ENCODE data around the gene SDC4.

Gene SDC4, protein sequence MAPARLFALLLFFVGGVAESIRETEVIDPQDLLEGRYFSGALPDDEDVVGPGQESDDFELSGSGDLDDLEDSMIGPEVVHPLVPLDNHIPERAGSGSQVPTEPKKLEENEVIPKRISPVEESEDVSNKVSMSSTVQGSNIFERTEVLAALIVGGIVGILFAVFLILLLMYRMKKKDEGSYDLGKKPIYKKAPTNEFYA

DNA sequence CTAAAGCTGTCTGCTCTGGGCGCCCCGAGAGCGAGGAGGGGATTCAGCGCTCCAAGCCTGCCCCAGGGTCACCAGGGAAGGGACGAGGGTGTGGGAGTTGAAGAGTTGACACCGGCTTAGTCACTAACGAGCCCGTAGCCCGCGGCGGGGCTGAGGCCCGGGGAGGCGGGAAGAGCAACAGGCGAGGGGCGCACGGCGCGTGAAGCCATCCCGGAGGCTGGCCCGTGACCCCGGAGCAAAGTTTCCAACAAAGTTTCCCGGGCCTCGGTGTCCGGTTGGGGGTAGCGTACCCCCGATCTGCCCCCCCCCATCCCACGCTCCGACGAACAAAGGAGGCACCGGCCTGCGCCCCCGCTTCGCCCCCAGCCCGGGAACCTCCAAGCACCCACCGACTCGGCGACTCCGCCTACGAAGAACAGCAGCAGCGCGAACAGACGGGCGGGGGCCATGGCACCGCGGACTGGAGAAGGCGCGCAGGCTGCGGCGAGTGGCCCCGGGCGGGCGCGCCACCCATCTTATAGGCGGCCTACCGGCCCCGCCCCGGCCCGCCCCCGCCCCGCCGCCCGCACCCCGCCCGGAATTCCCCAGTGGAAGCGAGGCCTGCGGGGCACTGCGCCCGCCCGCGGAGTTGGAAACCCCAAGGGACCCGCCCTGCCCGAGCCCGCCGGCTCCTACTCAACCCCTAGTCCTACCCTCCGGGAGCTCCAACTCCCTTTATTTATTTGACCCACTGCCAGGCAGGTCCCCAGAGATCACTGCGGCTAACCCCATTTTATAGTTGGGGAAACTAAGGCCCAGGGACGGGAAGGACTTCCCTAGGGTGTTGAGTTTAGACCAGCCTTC, at the start of gene SDC4:
Gene SDC4 (minus strand): TSS at position 489 of the 843 bp plus-strand sequence. CDS start 40 bp downstream, at position 449.
- H3K27ac ChIP-seq: peak within 1 kb of the TSS; percentile 97
- DNase-seq (ENCODE audit: low read depth, low spot score): no peak

DNA sequence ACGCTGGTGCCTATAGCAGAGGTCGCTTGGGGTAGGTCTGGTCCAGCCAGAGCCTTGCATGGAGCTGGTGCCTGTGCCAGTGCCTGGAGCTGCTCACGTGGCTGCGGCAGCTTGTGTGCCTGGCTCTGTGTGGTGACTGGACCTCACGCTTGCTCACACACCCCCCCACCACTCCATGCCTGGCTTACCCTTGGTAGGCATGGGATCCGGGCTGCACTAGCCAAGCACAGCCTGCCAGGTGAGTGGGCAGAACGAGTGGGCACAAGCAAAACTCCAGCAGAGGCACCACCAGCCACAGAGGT, 46.8 kb upstream of the SDC4 start:
- no peak for DNase-seq (ENCODE audit: low read depth, low spot score)
- H3K27ac ChIP-seq: no peak overlapping the region

DNA sequence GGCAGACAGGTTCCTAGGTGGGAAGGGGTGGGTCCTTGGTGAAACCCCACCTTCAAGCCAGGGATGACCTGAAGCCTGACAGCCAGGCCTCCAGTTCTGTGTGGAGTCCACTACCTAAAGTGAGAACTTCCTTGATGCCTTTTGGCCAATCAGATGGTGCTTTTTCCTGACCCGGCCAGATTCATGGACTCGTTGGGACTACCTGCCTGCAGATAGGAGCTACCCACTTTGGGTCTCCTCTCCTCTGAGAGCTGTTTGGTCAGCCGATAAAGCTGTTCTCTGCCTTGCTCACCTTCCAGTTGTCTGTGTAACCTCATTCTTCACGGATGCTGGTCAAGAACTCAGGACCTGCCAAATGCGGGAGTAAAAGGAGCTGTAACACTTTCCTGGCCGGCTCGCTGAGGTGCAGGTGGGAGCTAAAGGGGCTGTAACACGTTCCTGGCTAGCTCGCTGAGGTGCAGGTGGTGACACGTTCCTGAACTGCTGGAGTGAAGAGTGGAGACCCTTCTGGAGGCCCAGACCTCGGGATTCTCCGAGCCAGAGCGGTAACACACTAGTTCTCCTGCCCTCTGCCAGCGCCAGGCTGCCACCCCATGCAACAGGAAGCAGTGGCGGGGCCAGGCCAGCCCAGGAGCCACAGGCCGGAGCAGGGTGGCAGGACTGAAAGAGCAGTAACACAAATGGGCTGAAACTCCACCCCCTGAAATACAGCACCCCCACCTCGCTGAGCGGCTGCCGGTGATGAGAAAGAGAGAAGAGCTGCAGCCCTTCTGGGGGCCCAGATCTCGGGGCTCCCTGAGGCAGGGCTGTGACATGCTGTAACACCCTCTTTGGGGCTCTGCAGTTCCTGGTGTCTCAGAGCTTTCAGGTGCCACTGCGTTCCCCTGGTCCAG, 46.2 kb upstream of the SDC4 start:
- DNase-seq (ENCODE audit: low read depth, low spot score): no peak
- H3K27ac ChIP-seq: no peak overlapping the region

DNA sequence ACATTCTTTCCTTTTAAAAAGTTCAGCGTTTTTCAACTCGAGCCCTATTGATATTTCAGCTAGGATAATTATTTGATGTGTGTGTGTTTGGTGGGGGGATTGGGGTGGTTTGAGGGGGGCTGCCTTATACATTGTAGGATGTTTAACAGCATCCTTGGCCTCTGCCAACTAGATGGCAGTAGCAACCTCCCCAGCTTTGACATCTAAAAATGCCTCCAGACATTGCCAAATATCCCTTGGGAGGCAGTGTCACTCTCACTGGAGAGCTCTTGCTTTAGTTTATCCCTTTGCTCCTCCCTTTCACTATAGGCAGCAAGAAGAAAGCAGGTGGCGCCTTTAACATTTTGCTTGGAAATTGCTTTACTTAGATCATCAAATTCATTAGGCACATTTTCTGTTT, 44.5 kb upstream of the SDC4 start:
- DNase-seq (ENCODE audit: low read depth, low spot score): no peak

DNA sequence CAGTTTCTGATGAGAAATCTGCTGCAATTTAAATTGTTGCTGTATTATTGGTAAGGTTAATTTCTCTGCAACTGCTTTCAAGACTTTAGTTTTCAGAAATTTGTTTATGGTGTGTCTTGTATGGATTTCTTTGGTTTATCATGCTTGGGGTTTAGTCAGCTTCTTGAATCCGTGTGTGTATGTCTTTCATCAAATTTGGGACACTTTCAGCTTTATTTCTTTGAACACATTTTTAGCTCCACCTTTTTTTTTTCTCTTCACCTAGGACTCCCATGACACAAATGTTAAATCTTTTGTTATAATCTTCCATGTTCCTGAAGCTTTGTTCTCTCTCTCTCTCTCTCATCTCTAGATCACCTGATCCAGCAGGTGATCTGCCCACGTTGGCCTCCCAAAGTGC, 43.3 kb upstream of the SDC4 start:
- DNase-seq (ENCODE audit: low read depth, low spot score): no peak
- H3K27ac ChIP-seq: no peak overlapping the region

More for the DNA sequence above, 44.5 kb upstream of the SDC4 start:
- no peak overlapping the region for H3K27ac ChIP-seq

DNA sequence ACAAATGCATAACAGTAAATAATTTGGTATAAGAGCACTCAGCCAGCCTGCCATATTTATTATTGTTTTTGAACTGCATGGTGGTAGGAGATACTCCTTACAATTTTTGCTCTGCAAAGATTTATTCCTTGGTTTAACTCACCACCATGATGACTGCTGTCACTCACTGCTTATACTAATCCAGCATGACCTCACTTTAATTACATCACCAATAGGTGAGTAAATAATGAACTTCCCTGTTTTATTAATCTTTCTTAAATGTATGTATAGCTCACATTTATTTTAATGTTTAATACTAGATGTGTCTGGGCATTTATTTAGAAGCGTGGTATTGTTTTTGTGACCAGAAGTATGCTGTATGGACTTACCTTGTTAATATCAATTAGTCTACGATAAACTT, 42.7 kb upstream of the SDC4 start:
- no peak overlapping the region for H3K27ac ChIP-seq
- no peak for DNase-seq (ENCODE audit: low read depth, low spot score)

DNA sequence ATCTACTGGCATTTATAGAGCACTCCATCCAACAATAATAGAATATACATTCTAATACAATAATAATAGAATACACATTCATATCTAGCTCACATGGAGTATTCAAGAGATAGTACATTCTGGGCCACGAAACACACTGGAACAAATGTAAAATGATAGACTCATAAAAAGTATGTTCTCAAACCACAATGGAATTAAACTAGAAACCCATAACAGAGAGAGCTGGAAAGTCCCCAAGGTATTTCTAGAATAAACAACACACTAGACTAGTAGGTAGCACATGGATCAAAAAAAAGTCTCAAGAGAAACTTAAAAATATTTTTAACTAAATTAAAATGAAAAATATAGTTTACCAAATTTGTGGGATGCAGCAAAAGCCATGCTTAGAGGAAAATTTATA, 39.0 kb upstream of the SDC4 start:
- no peak overlapping the region for H3K27ac ChIP-seq
- no peak for DNase-seq (ENCODE audit: low read depth, low spot score)

DNA sequence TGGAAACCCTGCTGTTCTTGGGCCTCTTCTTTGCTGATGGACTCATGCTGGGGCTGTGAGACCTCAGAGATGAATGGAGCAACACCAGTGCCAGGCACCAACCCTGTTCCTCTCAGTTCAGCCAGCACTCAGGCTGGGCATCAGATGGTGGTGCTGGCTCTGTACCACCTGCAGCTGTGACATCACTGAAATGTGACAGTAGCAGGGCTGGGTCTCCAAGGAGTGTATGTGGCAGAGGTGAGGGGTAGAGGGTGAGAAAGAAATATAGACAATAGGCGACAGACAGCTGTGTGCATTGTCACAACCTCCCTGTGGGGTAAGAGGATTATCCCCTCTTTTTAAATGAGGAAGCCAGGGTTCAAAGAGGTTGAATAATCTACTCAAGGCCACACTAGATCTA, 30.0 kb upstream of the SDC4 start, which contains the start of gene TP53TG5:
Gene TP53TG5 (minus strand): TSS at position 135 of the 400 bp plus-strand sequence. CDS start 89 bp downstream, at position 46.
- H3K27ac ChIP-seq: no peak within 1 kb of the TSS
- no peak for DNase-seq (ENCODE audit: low read depth, low spot score)

DNA sequence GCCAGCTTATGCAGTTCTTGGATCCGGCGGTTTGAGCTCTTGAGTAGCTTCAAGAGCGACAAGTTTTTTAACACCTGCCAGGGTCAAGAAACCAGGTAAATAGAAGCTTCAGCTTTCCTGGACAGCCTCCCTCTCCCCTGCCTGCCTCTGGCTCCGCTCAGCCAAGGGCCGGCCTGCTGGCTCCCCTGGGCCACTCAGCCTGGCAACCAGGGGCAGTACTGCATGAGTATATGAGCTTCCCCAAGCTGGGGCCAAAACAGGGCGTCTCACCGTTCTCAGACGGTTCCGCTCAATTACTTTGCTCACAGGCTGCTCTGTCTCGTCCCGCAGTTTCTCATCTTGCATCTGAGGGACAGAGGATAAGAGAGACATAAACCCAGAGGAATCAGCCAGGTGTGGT, 29.0 kb upstream of the SDC4 start:
- DNase-seq (ENCODE audit: low read depth, low spot score): no peak
- H3K27ac ChIP-seq: no peak overlapping the region

DNA sequence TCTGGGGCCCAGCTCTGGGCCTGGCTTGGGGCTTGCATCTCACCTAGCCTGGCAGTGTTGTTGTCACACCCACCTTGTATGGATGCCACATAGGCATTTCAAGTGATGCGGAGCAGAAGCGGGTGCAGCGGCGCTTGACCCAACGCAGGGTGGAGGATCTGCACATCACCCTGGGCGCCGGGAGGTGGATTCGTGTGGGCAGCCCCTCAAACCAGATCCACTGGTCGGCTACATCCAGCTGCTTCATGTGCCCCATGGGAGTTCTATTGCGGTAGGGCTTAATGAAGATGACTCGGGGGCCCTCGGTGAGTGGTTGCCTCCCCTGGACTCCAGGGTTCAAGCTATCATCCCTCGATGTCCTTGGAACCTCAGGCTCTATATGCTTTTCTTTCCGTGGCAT, 26.7 kb upstream of the SDC4 start:
- no peak for DNase-seq (ENCODE audit: low read depth, low spot score)

DNA sequence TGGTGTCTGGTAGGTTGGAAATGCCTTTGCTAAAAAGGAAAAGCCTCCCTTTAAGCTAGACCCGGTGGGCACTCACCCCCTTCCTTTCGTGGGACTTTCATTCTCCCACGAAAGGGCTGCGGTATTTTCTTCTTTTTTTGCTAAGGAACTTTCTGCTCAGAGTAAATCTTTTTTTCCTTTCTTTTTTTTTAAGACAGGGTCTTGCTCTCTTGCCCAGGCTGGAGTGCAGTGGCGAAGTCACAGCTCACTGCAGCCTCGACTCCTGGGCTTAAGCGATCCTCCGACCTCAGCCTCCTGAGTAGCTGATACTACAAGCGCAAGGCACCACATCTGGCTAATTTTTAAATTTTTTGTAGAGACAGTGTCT, 25.9 kb upstream of the SDC4 start:
- no peak for DNase-seq (ENCODE audit: low read depth, low spot score)
- H3K27ac ChIP-seq: no peak overlapping the region

More for the DNA sequence above, 26.7 kb upstream of the SDC4 start:
- H3K27ac ChIP-seq: no peak overlapping the region

DNA sequence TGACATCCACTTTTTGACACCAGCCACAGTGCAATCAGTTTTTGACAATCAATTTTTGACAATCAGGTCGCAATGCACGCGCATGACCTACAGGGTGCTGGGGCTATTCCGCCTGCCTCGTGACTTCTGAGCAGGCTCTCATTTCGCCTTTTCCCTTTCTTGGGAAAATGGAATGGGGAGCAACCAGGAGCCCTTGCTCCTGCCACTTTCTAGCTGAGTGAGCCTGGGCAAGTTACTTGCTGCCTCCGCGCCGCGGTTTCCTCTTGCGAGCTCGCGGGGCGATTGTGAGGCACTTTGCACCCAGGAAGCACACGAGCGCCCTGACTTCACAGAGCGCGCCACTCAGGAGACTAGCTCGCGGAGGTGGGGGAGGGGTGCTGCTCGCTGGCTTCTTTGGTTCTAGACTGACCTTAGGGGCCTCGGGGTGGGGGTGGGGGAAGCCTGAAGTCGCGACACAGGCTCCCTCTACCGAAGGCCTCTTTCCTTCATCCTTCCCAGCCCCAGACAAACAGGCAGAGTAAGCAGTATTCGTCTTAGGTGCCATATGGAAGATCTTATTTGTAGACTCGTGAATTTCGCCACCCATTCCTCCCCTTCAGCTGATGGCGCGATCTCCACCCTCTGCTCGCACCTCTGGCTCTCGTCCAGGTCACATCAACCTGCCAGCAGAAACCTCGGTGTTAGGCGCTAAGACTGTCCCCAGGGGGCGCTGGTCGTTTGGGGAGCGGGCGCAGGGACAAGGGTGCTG, 25.3 kb upstream of the SDC4 start:
- H3K27ac ChIP-seq: no peak overlapping the region
- DNase-seq (ENCODE audit: low read depth, low spot score): peak; percentile 22

DNA sequence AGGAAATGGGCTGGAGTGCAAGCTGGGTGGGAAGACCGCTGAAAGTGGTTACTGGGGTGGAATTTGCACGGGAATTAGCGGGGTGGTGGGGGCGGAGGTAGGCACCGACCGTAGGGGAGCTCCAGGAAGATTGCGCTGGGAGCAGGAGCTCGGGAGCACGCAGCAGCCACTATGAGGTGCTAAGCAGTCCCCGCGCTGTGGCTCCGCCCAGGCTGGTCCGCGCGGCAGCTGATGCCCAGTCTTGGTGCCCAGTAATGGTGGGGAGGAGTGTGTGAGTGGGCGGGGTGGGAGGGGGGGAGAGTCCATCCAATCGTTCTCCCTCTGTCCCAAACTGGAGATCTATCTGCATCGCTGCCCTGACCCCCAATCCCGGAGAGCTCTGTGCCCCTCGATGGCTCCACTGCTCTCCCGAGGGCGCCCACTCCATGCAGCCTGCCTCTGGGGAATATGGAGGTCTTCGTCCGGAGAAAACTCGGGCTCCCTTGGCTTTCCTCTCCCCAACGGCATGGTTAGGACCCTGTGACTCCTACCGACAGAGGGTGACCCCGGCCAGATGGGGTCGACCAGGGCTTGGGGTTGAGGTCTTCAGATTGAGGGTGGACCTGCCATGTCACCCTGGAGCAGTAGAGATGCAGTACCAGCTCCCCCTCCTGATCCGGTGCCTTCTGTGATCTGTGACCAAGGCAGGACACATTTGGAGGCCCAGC, 24.6 kb upstream of the SDC4 start:
- no peak overlapping the region for H3K27ac ChIP-seq
- DNase-seq (ENCODE audit: low read depth, low spot score): no peak

DNA sequence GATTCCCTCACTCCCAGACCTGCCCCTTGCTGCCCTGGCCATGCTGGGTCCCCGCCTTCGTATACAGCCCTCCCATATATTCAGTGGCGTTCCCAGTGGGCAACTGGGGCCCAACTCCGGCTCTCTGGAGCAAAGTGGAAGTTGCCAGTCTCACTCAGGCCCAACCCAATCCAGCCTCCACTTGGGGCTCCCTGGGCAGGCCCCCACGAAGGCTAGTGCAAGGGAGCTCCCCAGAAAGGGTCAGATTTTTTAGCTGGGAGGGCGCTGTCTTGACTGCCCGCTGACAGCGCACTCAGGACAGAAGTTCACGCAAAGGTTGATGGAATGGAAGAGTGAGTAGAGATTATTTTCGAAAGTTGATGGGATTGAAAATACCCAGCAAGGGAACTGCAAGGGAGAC, 24.0 kb upstream of the SDC4 start:
- no peak for DNase-seq (ENCODE audit: low read depth, low spot score)
- no peak overlapping the region for H3K27ac ChIP-seq

DNA sequence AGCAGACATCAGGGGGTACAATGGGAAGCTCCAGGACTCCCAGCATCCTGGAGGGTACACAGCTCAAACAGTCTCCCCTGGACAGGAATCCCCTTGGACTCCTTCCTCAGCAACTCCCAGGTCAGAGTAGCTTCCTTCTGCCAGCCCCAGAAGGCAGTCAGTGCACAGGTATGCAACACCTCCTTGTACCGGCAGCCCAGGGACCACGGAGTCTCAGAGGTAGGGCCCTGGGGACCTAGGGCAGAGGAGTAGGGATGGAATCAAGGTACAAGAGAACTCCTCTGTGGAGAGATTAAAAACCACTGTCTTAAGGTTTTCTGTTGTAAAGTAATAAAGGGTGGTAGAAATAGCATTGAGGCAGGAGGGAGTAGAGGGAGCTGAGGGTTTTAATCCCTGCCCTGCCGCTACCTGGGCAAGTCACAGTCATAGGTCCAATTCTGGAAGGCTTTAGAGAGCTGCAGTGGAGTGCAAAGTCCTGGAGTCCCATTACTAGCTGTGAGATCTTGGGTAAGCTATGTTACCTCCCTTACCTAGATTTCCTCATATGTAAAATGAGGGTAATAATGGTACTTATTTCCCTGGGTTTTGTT, 22.4 kb upstream of the SDC4 start:
- no peak for DNase-seq (ENCODE audit: low read depth, low spot score)
- H3K27ac ChIP-seq: no peak overlapping the region

DNA sequence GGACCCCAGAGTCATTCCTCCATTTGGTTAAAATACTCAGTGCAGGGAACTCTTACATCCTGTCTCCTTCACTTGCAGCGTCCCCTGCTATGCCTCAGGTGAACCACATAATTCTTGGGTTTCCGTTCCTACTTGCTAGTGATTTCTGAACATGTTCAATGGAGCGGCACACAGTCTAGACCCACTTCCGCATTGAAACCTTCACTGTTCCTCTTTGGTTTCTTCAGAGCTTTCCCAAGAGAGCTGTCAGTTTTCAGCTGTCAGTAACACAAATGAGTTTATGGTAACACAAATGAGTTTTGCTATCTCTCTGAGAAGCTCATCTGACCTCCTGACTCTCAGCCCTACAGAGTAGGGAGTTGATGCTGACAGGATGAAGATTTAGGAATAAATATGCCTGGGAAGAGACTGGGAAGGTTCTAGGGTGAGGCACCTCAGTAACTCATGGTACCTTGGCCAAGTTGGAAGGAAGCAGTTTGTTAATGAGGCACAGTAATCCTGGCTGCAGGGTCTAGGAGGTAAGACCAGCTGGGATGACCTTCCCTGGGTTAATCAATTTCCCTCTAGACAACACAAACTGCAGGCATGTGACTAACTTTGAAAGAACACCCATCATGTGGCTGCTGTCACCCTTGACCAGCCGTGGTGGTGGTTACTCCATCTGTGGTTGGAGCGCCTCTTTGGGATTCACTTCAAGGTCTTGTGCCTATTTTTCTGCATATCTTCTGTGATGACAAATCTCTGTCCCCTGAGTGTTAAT, 20.2 kb upstream of the SDC4 start:
- no peak overlapping the region for H3K27ac ChIP-seq
- no peak for DNase-seq (ENCODE audit: low read depth, low spot score)

DNA sequence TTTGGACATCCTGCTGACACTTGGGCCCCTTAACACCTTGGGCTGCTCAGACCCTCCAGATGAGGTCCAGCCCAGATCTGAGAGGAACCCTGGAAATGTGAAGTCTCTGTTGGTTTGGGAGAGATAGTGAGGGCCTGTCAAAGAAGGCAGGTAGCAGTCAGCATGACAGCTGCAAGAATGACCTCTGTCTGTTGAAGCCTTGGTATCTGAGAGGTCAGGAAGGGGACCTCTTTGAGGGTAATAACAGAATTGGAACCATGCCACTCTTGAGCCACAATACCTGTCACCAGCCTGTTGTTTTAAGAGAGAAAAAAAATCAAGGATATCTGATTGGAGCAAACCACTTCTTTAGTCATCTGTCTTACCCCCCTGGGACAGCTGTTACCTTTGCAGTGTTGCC, 18.9 kb upstream of the SDC4 start:
- H3K27ac ChIP-seq: no peak overlapping the region
- DNase-seq (ENCODE audit: low read depth, low spot score): no peak

DNA sequence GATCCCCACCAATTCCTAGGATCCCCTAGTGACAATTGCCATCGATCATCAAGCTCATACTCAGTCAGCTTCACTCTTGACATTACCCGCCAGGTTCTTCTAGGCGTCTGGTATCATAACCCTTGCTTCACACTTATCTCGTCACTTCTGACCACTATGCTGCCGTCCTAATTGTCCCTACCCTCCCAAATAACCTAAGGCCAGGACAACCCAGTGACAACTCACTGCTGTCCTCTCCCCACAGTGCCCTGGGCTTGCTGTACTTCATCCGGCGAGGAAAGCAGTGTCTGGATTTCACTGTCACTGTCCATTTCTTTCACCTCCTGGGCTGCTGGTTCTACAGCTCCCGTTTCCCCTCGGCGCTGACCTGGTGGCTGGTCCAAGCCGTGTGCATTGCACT, 18.4 kb upstream of the SDC4 start:
- DNase-seq (ENCODE audit: low read depth, low spot score): no peak
- no peak overlapping the region for H3K27ac ChIP-seq

DNA sequence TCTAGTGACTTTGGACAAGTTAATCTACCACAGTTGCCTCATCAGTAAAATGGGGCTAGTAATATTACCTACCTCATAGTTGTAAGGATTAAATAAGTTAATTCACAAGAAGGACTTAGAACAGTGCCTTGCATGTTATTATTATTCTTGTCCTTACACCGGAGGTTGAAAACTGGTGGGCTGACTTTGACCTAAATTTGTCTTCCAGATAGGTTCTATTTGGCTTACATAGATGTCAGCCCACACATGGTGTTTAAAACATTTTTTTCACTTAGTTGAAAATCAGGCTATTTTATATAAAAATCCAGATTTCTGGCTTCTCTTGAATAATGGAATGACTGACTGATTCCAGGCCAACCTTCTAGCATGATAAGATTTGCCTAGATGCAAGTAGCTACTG, 18.0 kb upstream of the SDC4 start:
- no peak overlapping the region for H3K27ac ChIP-seq
- no peak for DNase-seq (ENCODE audit: low read depth, low spot score)
